Measurements from ENCODE around the gene PXMP4.

PXMP4 gene

DNA sequence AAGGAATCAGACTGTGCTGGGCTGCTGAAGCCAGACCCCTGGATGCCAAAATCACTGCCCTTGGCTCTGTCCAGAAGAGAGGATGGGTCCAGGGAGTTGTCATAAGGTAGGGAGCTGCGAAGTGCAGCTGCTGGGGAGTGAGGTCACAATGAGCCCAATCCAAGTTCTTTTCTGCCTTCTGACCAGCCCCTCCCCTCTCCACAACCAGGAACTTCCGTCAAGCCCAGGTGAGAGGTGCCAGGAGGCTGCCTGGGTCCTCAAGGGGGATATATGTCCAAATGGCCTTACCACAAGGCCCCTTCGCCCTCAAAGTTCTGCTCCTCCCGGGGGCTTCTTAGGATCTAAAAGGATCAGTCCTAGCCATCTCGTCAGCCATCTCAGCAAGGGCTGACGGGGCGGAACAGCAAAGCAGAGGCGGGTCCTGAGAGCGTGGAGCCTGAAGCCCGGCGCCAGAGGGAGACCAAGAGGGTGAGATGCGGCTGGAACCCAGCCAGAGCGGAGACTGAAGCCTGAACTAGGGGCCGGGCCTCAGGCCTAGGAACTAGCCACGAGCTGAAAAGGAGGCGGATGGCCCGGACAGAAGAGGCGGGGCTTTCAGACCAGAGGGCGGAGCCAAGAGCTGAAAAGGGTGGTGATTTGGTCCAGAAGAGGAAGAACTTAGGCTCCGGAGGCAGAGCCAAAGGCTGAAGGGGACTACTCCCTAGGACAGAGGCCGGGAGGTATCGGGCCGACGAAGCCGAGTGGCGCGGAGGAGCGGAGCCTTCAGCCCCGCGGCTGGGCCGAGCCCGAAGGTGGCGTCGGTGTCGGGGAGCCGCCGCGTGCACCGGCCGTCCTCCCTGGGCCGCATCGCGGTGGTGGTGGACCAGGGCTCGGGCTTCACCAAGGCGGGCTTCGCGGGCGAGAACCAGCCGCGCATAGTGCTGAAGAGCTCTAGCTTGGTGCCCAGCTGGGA lies 53.5 kb downstream of the PXMP4 start, which contains the start of gene ACTL10:
TSS of gene ACTL10 (plus strand) at position 651 of the 952 bp plus-strand sequence. CDS start 555 bp downstream, outside the sequence.
- TF ChIP-seq, protein P1, sequence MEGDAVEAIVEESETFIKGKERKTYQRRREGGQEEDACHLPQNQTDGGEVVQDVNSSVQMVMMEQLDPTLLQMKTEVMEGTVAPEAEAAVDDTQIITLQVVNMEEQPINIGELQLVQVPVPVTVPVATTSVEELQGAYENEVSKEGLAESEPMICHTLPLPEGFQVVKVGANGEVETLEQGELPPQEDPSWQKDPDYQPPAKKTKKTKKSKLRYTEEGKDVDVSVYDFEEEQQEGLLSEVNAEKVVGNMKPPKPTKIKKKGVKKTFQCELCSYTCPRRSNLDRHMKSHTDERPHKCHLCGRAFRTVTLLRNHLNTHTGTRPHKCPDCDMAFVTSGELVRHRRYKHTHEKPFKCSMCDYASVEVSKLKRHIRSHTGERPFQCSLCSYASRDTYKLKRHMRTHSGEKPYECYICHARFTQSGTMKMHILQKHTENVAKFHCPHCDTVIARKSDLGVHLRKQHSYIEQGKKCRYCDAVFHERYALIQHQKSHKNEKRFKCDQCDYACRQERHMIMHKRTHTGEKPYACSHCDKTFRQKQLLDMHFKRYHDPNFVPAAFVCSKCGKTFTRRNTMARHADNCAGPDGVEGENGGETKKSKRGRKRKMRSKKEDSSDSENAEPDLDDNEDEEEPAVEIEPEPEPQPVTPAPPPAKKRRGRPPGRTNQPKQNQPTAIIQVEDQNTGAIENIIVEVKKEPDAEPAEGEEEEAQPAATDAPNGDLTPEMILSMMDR (IDR thresholded peaks at IDR 0.05; ENCODE audit: low read depth, low read length), result peak; percentile 49
- peak; percentile 98 for DNase-seq (ENCODE audit: low read depth, low spot score)
- in situ Hi-C loops (cut with HindIII; ENCODE audit: low sequenced_read_pairs), result no loop called here
- peak within 1 kb of the TSS; percentile 40 for H3K4me3 ChIP-seq (ENCODE audit: low read depth, low read length)

DNA sequence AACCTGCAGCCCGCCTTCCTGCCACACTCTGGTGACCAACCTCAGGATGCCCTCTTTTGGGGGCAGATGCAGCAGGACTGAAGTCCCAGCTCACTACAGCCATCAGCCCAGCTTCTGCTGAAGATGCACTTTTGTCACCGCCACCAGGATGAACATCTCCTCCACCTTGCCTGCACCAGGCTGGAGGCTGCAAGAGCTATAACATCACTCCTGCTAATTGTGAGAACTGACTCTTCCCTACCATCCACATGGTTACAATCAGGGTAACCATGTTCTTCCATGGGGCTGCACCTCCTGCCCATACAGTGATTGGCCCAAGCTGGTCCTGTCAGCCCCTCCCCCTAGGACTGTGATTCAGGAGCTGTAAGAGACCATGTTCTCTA lies 55.4 kb downstream of the PXMP4 start:
- no peak overlapping the region for H3K4me3 ChIP-seq (ENCODE audit: low read depth, low read length)
- DNase-seq (ENCODE audit: low read depth, low spot score), result no peak
- in situ Hi-C loops (cut with HindIII; ENCODE audit: low sequenced_read_pairs), result no loop called here
- TF ChIP-seq, protein P1 (IDR thresholded peaks at IDR 0.05; ENCODE audit: low read depth, low read length), result no peak

DNA sequence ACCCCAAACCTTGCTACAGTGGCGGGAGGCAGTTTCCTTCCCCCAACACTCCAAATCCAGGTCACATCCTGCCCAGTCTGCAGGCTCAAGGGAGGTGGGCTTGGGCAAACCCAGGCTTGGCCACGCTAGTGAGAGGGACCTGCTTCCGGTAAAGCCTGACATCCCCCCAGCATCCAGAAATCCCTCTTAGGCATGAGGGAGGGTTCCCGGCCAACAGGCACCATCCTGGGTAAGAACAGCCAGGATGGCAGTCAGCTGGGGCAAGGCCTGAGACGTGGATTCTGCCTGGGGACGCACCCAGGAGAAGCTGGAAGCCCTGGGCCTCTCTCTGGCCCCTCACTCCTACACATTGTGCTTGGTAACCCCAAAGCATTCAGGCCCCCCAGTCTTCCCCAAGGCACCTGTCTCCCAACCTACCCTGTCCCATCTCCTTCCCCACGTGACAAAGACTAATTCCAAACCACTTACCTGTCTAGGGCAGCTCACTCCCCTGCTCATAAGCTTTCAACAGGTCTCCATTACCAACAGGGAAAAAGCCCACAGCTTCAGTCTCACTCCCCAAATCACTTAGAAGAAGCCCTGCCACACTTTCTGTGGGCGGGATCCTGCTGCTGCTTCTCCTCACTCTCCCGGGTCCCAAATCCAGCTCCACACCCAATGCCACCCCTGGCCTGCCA lies 55.9 kb downstream of the PXMP4 start:
- TF ChIP-seq, protein P1 (IDR thresholded peaks at IDR 0.05; ENCODE audit: low read depth, low read length), result no peak
- DNase-seq (ENCODE audit: low read depth, low spot score), result no peak
- in situ Hi-C loops (cut with HindIII; ENCODE audit: low sequenced_read_pairs), result no loop called here

DNA sequence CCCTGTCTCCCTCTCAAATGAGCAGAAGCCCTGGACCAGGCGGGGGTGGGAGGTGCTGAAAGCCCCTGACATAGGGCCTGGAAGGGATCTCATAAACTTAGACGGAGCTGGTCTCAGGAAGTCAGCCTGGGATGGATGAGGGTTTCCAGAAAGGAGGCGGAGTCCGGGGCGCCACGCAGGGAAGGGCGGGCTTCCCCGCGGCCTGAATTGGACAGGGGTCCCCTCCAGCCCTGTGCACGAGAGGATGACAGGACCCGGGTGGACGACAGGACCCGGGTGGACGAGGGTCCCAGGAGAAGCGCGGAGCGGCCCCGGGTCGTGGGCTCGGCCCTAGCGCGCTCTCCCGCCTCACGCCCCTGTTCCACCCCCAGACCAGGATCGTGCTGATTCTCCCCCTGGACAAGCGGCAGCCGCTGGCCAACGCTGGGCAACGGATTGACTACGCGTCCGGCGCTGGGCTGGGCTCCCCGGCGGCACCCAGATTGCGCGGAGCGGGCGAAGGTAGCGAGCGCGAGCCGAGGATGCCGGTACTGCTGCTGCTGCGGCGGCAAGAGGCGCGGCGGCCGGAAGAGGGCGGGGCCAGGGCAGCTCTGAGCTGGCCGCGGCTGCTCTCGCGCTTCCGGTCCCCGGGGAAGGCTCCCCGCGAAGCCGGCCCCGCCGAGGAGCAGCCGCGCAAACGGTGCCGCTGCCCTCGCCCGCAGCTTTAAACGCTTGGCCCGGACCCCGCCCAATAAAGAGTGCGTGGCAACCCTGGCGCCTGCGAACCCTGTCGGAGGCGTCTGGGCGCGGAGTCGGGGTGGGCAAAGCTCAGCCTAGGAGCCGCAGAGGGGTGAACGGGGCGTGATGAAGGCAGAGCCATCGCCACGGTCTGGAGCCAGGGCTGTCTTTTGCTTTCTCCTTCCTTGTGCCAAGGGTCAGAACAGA lies 56.7 kb downstream of the PXMP4 start:
- peak overlapping the region; percentile 69 for H3K4me3 ChIP-seq (ENCODE audit: low read depth, low read length)
- in situ Hi-C loops (cut with HindIII; ENCODE audit: low sequenced_read_pairs), result no loop called here
- DNase-seq (ENCODE audit: low read depth, low spot score), result peak; percentile 66
- TF ChIP-seq, protein P1 (IDR thresholded peaks at IDR 0.05; ENCODE audit: low read depth, low read length), result no peak

More for the DNA sequence above, 55.9 kb downstream of the PXMP4 start:
- peak overlapping the region; percentile 69 for H3K4me3 ChIP-seq (ENCODE audit: low read depth, low read length)

DNA sequence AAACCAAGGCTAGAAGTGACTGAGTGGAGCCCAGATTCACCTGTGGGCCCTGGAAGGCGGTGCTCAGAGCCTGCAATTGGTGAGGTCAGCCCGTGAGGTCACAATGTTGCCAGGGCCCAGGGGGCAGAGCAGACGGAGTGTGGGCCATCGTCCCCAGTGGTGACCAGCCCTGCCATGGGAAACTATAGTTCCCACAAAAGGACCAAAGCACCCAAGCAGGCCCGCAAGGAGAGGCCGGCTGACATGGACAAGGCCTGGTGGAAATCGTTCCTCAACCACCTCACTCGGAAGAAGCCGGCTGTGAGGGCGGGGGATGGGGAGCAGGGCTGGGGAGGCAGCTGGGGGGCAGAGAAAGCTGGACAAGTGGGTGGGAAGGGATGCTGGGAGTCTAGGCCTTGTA lies 57.9 kb downstream of the PXMP4 start, which contains the start of gene C20orf144:
TSS of gene C20orf144 (plus strand) at position 156 of the 400 bp plus-strand sequence. CDS start at position 175, 19 bp downstream.
- in situ Hi-C loops (cut with HindIII; ENCODE audit: low sequenced_read_pairs), result no loop called here
- peak within 1 kb of the TSS; percentile 69 for H3K4me3 ChIP-seq (ENCODE audit: low read depth, low read length)
- DNase-seq (ENCODE audit: low read depth, low spot score), result no peak
- TF ChIP-seq, protein P1 (IDR thresholded peaks at IDR 0.05; ENCODE audit: low read depth, low read length), result no peak

DNA sequence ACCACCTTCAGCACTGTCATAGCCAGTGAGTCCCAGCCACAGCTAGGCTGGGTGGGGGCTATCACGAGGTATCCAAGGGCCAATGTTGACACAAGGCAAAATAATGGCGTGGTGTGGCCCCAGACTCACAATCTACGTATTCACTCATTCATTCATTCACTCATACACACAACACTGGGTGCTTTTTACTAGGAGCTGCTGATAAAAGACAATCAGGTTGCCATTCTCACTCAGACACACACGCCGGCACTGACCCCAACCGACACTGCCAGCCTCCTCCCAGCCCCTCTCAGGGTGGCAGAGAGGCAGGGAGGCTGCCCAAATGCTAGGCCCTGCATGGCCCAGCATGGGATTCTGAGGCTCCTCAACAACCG lies 59.4 kb downstream of the PXMP4 start:
- H3K4me3 ChIP-seq (ENCODE audit: low read depth, low read length), result no peak overlapping the region
- TF ChIP-seq, protein P1 (IDR thresholded peaks at IDR 0.05; ENCODE audit: low read depth, low read length), result no peak
- in situ Hi-C loops (cut with HindIII; ENCODE audit: low sequenced_read_pairs), result no loop called here
- no peak for DNase-seq (ENCODE audit: low read depth, low spot score)

All from astrocyte of the spinal cord (primary cell).